Esophagus (tissue), 2 donors: ENCODE measurements around the gene BBS1. TPM values are rescaled to one million over a fixed set of nuclear protein-coding genes. Genes with fewer than 3 reads are reported as not detected.

Experiments
- H3K27ac ChIP-seq, 2 donors: one replicate each; pipeline ENCODE4 v1.5.1; 2013; ENCODE audit warnings: low read depth in 2 of 2, mild to moderate bottlenecking in 2 of 2, inconsistent platforms in 1 of 2, low read length in 1 of 2, moderate library complexity in 1 of 2
- H3K27me3 ChIP-seq, 2 donors: one replicate each; pipeline ENCODE4 v1.6.1; 2013; ENCODE audit warnings: low read length in 2 of 2, control low read depth in 1 of 2, mild to moderate bottlenecking in 1 of 2; ENCODE audit not compliant: insufficient read depth in 2 of 2, control insufficient read depth in 1 of 2
- H3K36me3 ChIP-seq, 2 donors: one replicate each; pipeline ENCODE4 v1.6.1; 2013; ENCODE audit warnings: low read length in 1 of 2; ENCODE audit not compliant: control insufficient read depth in 2 of 2, insufficient read depth in 2 of 2
- H3K4me1 ChIP-seq, 2 donors: one replicate each; pipeline ENCODE4 v1.6.1; 2013; ENCODE audit warnings: low read length in 1 of 2; ENCODE audit not compliant: control insufficient read depth in 2 of 2, insufficient read depth in 2 of 2
- H3K4me3 ChIP-seq, 2 donors: one replicate each; pipeline ENCODE4 v1.5.1; 2013; ENCODE audit warnings: low read length in 2 of 2, mild to moderate bottlenecking in 2 of 2, low read depth in 1 of 2, moderate library complexity in 1 of 2
- H3K9me3 ChIP-seq, 2 donors: one replicate each; pipeline ENCODE4 v1.6.1; 2013; ENCODE audit warnings: mild to moderate bottlenecking in 2 of 2, low read depth in 1 of 2, low read length in 1 of 2, moderate library complexity in 1 of 2; ENCODE audit not compliant: control insufficient read depth in 2 of 2, insufficient read depth in 1 of 2
- WGBS, 2 donors: extraction: QIAGEN DNeasy Blood & Tissue Kit; methylation state at CpG; one replicate each; pipeline ENCODE4 v1.1.7; 2013; 5-methylcytosine and 5-hydroxymethylcytosine counted together
- polyA plus RNA-seq, 2 donors: library from polyadenylated mRNA; stranded (reverse); fragments of 200-250 nt; gene quantifications; one replicate each; pipeline ENCODE4 v1.2.3, GENCODE V29; 2013
- donor health status: healthy with polysubstance abuse.
- donor health status: Bipolar disorder and iron deficiency.

Gene BBS1
- polyA plus RNA-seq, 2 donors, result 9.3 to 15.3 TPM

DNA sequence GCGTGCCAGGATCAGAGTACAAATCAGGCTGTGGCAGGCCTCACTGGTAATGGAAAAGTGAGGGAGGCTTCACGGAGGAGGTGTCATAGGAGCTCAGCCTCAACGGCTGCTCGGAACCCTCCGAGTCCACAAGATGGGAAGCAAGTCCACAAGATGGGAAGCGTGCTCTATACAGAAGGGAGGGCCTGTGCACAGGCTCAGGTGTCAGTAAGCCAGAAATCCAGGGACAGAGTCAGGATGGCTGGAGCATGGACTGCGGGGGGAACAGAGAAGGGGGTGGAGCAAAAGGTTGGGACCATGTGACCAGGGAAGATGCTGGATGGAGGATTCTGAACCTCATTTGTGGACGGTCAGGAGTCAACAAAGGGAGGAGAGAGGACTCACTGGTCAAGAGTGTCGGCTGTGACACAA lies 33.6 kb upstream of the BBS1 start:
- 73 to 74% methylated on average over 9 of the region's 9 CpGs for WGBS, 2 donors
- Histone ChIP-seq H3K9me3 (no peaks in the 10 kb centered on the region), H3K27me3 (no peaks in the 10 kb centered on the region), H3K27ac (no peak overlapping the region), H3K36me3 (peaks cover 0 to 17% of the 10 kb centered on the region in 2 donors), H3K4me3 (no peak overlapping the region), H3K4me1 (peaks cover 0 to 5% of the 10 kb centered on the region in 2 donors)

DNA sequence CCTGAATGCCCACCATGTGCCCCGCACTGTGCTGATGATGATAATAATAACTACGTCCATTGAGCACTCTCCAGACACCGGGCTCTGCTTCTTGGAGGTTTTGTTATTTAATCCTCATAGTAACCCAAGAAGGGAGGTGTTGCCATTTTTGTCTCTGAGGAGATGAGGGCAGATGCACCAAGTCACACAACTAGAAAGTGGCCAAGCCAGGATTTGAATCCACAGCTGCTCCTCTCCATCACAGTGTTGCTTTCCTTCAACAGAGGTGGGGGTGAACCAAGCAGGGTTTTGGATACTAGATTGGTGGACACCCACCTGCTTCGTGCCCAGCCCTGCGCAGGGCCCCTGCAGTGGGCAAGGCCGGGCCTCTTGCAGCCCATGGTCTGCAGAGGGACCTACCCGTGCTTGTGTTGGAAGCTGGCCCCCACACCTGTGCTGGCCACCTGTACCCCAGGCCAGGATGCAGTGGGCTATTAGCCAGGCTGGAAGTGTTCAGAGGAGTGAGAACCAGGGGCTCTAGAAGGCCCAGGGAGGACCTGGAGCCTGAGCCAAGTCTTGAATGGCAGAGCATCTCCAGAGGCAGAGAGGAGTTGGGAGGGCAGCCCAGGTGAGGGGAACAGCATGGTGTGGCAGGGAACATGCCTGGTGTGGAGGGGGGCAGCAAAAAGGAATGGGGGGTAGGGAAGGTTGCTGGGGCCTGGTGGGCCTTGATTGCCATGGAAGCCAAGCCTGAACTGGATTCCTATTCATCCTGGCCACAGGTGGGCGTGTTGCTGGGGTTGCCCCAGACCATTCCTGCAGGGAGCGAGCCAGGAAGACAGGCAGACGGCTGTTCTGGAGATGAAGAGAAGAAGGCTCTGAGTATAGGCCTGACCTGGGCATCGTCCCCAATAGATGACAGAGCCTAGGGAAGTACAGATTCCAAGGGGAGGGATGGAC lies 32.9 kb upstream of the BBS1 start:
- no peaks in the 10 kb centered on the region for H3K27me3 ChIP-seq
- peaks cover 0 to 5% of the 10 kb centered on the region in 2 donors for H3K4me1 ChIP-seq
- 85 to 86% methylated on average over 11 of the region's 11 CpGs for WGBS, 2 donors
- H3K9me3 ChIP-seq, result no peaks in the 10 kb centered on the region
- H3K27ac ChIP-seq, result no peak overlapping the region
- H3K4me3 ChIP-seq, result no peak overlapping the region
- peaks cover 0 to 19% of the 10 kb centered on the region in 2 donors for H3K36me3 ChIP-seq

DNA sequence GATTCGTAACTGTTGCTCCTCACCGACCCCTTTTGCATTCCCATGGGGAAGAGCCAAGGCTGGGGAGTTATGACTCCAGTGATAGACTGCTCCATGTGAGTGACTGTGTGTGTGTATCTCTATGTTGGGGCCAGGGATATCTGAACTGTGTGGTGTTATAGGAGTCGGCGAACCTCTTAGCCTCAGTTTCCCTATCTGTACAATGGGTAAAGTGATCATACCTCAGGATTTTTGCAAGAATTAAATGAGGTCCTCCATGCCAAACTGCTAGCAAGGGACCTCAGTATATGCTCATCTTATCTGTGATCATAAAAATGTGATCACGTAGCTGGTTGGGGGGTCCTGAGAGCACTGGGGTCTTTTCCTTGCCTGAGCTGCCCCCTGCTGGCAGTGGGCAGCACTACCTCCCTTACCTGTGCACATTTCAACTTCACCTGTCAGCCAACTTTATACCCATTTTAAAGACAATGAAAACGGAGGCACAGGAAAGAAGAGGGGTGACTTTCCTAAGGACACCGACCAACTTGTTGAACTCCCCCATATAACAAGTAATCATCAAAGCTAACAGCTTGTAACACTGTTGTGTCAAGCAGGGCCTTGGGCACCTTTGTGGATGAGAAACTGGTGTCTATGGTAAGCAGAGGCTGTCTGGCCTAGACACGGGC lies 31.6 kb upstream of the BBS1 start:
- no peaks in the 10 kb centered on the region for H3K27me3 ChIP-seq
- H3K27ac ChIP-seq, result peak overlapping the region; percentile 90 to 96
- H3K36me3 ChIP-seq, result peaks cover 0 to 11% of the 10 kb centered on the region in 2 donors
- WGBS, 2 donors, result 48 to 52% methylated on average over 8 of the region's 8 CpGs
- H3K9me3 ChIP-seq, result no peaks in the 10 kb centered on the region
- H3K4me1 ChIP-seq, result peaks cover 0 to 2% of the 10 kb centered on the region in 2 donors
- peak overlapping the region; percentile 64 to 71 for H3K4me3 ChIP-seq

GRCh38 chr11:66479394-66480116 lies 30.9 kb upstream of the BBS1 start:
- Histone ChIP-seq H3K27me3 (no peaks in the 10 kb centered on the region), H3K4me1 (no peaks in the 10 kb centered on the region), H3K9me3 (no peaks in the 10 kb centered on the region), H3K36me3 (peaks cover 0 to 11% of the 10 kb centered on the region in 2 donors), H3K27ac (peak overlapping the region; percentile 90 to 96), H3K4me3 (peak overlapping the region; percentile 64 to 71)
- WGBS, 2 donors, result 1 to 4% methylated on average over 34 of the region's 34 CpGs

- 1% methylated on average over 61 to 62 of the region's 62 CpGs for WGBS, 2 donors
- H3K27ac ChIP-seq, result peak within 1 kb of the TSS; percentile 90 to 96
- no peaks in the 10 kb centered on the region for H3K27me3 ChIP-seq
- H3K36me3 ChIP-seq, result peaks cover 0 to 11% of the 10 kb centered on the region in 2 donors
- H3K4me1 ChIP-seq, result no peaks in the 10 kb centered on the region
- no peaks in the 10 kb centered on the region for H3K9me3 ChIP-seq
- H3K4me3 ChIP-seq, result peak within 1 kb of the TSS; percentile 64 to 71
Measured at GRCh38 chr11:66480117-66480938, 30.1 kb upstream of the BBS1 start, which contains the start of gene DPP3. TSS of gene DPP3 (plus strand) at chr11:66480434. CDS start at chr11:66482201, 1,767 bp downstream.

- no peaks in the 10 kb centered on the region for H3K4me1 ChIP-seq
- H3K4me3 ChIP-seq, result no peak overlapping the region
- no peaks in the 10 kb centered on the region for H3K9me3 ChIP-seq
- WGBS, 2 donors, result 81 to 86% methylated on average over 7 of the region's 7 CpGs
- peaks cover 0 to 34% of the 10 kb centered on the region in 2 donors for H3K36me3 ChIP-seq
- no peaks in the 10 kb centered on the region for H3K27me3 ChIP-seq
- H3K27ac ChIP-seq, result no peak overlapping the region
Measured at GRCh38 chr11:66484806-66485380, 25.5 kb upstream of the BBS1 start.

DNA sequence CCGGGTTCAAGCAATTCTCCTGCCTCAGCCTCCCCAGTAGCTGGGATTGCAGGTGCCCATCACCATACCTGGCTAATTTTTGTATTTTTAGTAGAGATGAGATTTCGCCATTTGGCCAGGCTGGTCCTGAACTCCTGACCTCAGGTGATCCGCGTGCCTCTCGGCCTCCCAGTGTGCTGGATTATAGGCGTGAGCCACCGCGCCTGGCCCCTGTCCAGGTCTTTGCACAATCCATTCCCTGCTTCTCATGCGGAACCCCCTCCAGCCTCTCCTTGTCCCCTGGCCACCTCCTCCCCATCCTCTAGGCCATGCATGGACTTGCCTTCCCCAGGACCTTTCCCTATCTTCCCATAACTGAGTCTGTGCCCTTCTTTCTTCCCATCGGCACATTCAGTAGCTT lies 21.5 kb upstream of the BBS1 start:
- H3K4me3 ChIP-seq, result no peak overlapping the region
- no peaks in the 10 kb centered on the region for H3K9me3 ChIP-seq
- H3K36me3 ChIP-seq, result peaks cover 3 to 43% of the 10 kb centered on the region in 2 donors
- H3K27ac ChIP-seq, result no peak overlapping the region
- no peaks in the 10 kb centered on the region for H3K4me1 ChIP-seq
- H3K27me3 ChIP-seq, result no peaks in the 10 kb centered on the region
- 81 to 85% methylated on average over 9 to 10 of the region's 10 CpGs for WGBS, 2 donors

GRCh38 chr11:66489636-66490035 lies 20.8 kb upstream of the BBS1 start:
- H3K9me3 ChIP-seq, result no peaks in the 10 kb centered on the region
- H3K36me3 ChIP-seq, result peaks cover 3 to 43% of the 10 kb centered on the region in 2 donors
- no peaks in the 10 kb centered on the region for H3K4me1 ChIP-seq
- H3K27me3 ChIP-seq, result no peaks in the 10 kb centered on the region
- H3K4me3 ChIP-seq, result no peak overlapping the region
- H3K27ac ChIP-seq, result no peak overlapping the region
- WGBS, 2 donors, result 84 to 87% methylated on average over 7 of the region's 7 CpGs
